ENCODE data around the gene IPO11. TPM values are rescaled to one million over a fixed set of nuclear protein-coding genes. Genes with fewer than 3 reads are reported as not detected.
"Not testable (repeated sequence)": the region's sequence is repeated elsewhere in the genome, so short reads cannot be mapped to it uniquely, and the experiment has no call there.

IPO11 gene
- total RNA-seq, 4 donors from 2014 or later = 15.5 to 36.0 (median 20.1) TPM

DNA sequence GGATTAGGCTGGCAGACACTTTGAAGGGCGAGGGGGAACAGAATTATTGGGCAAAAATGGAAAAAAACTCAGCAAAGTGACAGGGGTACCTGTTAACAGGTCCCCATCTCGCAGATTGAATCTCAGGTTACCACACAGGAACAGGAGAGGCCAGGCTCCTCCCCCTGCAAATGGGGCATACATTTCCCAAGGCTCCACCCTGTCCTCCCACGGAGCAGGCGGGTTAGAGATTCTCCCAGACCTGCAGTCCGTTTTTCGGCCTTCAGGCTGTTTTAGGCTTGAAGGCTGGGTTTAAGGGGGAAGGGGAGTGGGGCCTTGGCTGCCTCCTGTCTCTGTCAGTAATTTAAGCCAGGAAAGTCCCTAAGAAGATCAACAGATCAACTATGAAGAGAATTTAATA is 208.7 kb downstream of the IPO11 start:
- DNase-seq (no peak), ATAC-seq (no peak)
- no peaks in the 10 kb centered on the region for H3K9me3 ChIP-seq
- H3K27ac ChIP-seq = no peak overlapping the region
- H3K4me3 ChIP-seq = no peak overlapping the region
- no peaks in the 10 kb centered on the region for H3K27me3 ChIP-seq
- in situ Hi-C loops (cut with MboI; ENCODE audit: low sequenced_read_pairs in 4 of 4) = no loop called here
- intact Hi-C loops (cut with DNase I; ENCODE audit: low total_unique reads) = no loop called here
- no peaks in the 10 kb centered on the region for H3K36me3 ChIP-seq
- no peaks in the 10 kb centered on the region for H3K4me1 ChIP-seq
- TF ChIP-seq POLR2A (IDR thresholded peaks at IDR 0.05) (no peak), CTCF (IDR thresholded peaks at IDR 0.05 in 4 of 5, conservative IDR thresholded peaks at IDR 0.05 in 1 of 5) (no peak)

DNA sequence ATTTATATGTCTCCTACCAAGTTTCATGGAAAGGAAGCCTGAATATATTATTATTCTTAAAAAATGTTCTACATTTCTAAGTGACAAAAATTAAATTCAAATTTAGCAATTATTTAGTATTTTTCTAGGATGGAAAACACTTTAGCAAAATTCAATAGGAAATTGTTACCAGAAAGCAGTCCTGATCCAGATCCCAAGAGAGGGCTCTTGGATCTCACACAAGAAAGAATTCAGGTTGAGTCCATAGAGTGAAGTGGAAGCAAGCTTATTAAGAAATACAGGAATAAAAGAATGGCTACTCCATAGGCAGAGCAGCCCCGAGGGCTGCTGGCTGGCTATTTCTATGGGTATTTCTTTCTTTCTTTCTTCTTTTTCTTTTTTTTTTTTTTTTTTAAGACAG is 210.7 kb downstream of the IPO11 start:
- DNase-seq = no peak
- H3K4me3 ChIP-seq = no peak overlapping the region

DNA sequence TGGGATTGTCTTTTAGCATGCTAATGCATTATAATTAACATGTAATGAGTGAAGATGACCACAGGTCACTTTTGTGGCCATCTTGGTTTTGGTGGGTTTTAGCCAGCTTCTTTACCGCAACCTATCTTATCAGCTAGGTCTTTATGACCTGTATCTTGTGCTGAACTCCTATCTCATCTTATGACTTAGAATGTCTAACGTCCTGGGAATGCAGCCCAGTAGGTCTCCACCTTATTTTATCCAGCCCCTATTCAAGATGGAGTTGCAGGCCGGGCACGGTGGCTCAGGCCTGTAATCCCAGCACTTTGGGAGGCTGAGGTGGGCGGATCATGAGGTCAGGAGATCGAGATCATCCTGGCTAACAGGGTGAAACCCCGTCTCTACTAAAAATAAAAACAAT is 211.9 kb downstream of the IPO11 start:
- H3K4me3 ChIP-seq = not testable (repeated sequence)

More for the DNA sequence above, 210.7 kb downstream of the IPO11 start:
- no peak for ATAC-seq
- H3K27ac ChIP-seq = no peak overlapping the region
- intact Hi-C loops (cut with DNase I; ENCODE audit: low total_unique reads) = no loop called here
- peaks cover 0 to 10% of the 10 kb centered on the region in 2 donors for H3K36me3 ChIP-seq
- H3K9me3 ChIP-seq = no peaks in the 10 kb centered on the region
- H3K4me1 ChIP-seq = no peaks in the 10 kb centered on the region
- in situ Hi-C loops (cut with MboI; ENCODE audit: low sequenced_read_pairs in 4 of 4) = no loop called here
- no peaks in the 10 kb centered on the region for H3K27me3 ChIP-seq
- TF ChIP-seq POLR2A (IDR thresholded peaks at IDR 0.05) (no peak), CTCF (IDR thresholded peaks at IDR 0.05 in 4 of 5, conservative IDR thresholded peaks at IDR 0.05 in 1 of 5) (no peak)

GRCh38 chr5:62626534-62626933 is 214.0 kb downstream of the IPO11 start:
- H3K27me3 ChIP-seq = no peaks in the 10 kb centered on the region
- in situ Hi-C loops (cut with MboI; ENCODE audit: low sequenced_read_pairs in 4 of 4) = no loop called here
- peaks cover 0 to 34% of the 10 kb centered on the region in 2 donors for H3K36me3 ChIP-seq
- no peak for ATAC-seq
- intact Hi-C loops (cut with DNase I; ENCODE audit: low total_unique reads) = no loop called here
- no peaks in the 10 kb centered on the region for H3K4me1 ChIP-seq
- no peak for TF ChIP-seq POLR2A (IDR thresholded peaks at IDR 0.05)
- no peak for TF ChIP-seq CTCF (IDR thresholded peaks at IDR 0.05 in 4 of 5, conservative IDR thresholded peaks at IDR 0.05 in 1 of 5)
- H3K4me3 ChIP-seq = no peak overlapping the region
- H3K27ac ChIP-seq = no peak overlapping the region
- no peak for DNase-seq
- no peaks in the 10 kb centered on the region for H3K9me3 ChIP-seq

More for the DNA sequence above, 211.9 kb downstream of the IPO11 start:
- H3K36me3 ChIP-seq = peaks cover 0 to 21% of the 10 kb centered on the region in 2 donors
- H3K4me1 ChIP-seq; H3K9me3 ChIP-seq; DNase-seq; H3K27ac ChIP-seq; intact Hi-C loops (cut with DNase I; ENCODE audit: low total_unique reads); H3K27me3 ChIP-seq; in situ Hi-C loops (cut with MboI; ENCODE audit: low sequenced_read_pairs in 4 of 4); ATAC-seq: not testable (repeated sequence)

DNA sequence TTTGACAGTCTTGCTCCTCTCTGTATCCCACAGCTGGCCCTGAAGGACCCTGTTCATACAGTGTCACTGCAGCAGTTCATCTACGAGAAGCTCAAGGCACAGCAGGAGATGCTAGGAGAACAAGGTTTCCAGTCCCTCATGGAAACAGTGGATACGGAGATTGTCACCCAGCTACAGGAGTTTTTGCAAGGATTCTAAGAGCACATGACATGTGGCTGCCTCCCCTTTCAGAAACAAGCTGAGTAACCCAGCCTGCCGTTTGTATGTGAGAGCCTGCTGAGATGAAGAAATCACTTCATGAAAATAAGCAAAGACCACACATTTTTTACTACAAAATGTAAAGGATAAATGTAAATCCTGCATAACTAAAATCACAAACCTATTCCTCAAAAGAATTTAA is 214.6 kb downstream of the IPO11 start:
- Histone ChIP-seq H3K27ac (no peak overlapping the region), H3K27me3 (no peaks in the 10 kb centered on the region), H3K4me1 (no peaks in the 10 kb centered on the region), H3K36me3 (peaks cover 0 to 34% of the 10 kb centered on the region in 2 donors), H3K9me3 (no peaks in the 10 kb centered on the region), H3K4me3 (no peak overlapping the region)
- DNase-seq = no peak
- ATAC-seq = no peak
- in situ Hi-C loops (cut with MboI; ENCODE audit: low sequenced_read_pairs in 4 of 4) (no loop called here), intact Hi-C loops (cut with DNase I; ENCODE audit: low total_unique reads) (no loop called here)
- TF ChIP-seq CTCF (IDR thresholded peaks at IDR 0.05 in 4 of 5, conservative IDR thresholded peaks at IDR 0.05 in 1 of 5) (no peak), POLR2A (IDR thresholded peaks at IDR 0.05) (no peak)
